GM12864 (cell line): ENCODE measurements around the gene ZDHHC8.

Experiments
- DNase-seq: peaks from one replicate; pipeline ENCODE4 v3.0.0-alpha.2; 2011; ENCODE audit warnings: low read depth
- H3K4me3 ChIP-seq: 2 replicates; pipeline ENCODE4 v1.5.1; 2011; ENCODE audit warnings: mild to moderate bottlenecking, low read depth, low read length, control low read depth
- TF ChIP-seq, protein P1 (sequence below): IDR thresholded peaks from 2 replicates; pipeline ENCODE4 v1.5.1; 2011; ENCODE audit warnings: low read depth, mild to moderate bottlenecking, moderate library complexity, low read length, control low read depth, inconsistent platforms; ENCODE audit errors: missing control alignments

Gene ZDHHC8

GRCh38 chr22:20131597-20131858, at the start of gene ZDHHC8:
TSS of gene ZDHHC8 (plus strand) at chr22:20131804. CDS start at chr22:20131948, 144 bp downstream.
- TF ChIP-seq, protein P1, sequence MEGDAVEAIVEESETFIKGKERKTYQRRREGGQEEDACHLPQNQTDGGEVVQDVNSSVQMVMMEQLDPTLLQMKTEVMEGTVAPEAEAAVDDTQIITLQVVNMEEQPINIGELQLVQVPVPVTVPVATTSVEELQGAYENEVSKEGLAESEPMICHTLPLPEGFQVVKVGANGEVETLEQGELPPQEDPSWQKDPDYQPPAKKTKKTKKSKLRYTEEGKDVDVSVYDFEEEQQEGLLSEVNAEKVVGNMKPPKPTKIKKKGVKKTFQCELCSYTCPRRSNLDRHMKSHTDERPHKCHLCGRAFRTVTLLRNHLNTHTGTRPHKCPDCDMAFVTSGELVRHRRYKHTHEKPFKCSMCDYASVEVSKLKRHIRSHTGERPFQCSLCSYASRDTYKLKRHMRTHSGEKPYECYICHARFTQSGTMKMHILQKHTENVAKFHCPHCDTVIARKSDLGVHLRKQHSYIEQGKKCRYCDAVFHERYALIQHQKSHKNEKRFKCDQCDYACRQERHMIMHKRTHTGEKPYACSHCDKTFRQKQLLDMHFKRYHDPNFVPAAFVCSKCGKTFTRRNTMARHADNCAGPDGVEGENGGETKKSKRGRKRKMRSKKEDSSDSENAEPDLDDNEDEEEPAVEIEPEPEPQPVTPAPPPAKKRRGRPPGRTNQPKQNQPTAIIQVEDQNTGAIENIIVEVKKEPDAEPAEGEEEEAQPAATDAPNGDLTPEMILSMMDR: no peak
- DNase-seq: no peak
- H3K4me3 ChIP-seq: peak within 1 kb of the TSS; percentile 82

GRCh38 chr22:20083157-20083890, 48.3 kb upstream of the ZDHHC8 start:
- no peak for DNase-seq

GRCh38 chr22:20083891-20084546, 47.6 kb upstream of the ZDHHC8 start:
- TF ChIP-seq, protein P1: no peak
- DNase-seq: no peak
- H3K4me3 ChIP-seq: no peak overlapping the region

More at GRCh38 chr22:20083157-20083890, 48.3 kb upstream of the ZDHHC8 start:
- H3K4me3 ChIP-seq: no peak overlapping the region
- TF ChIP-seq, protein P1: no peak

DNA sequence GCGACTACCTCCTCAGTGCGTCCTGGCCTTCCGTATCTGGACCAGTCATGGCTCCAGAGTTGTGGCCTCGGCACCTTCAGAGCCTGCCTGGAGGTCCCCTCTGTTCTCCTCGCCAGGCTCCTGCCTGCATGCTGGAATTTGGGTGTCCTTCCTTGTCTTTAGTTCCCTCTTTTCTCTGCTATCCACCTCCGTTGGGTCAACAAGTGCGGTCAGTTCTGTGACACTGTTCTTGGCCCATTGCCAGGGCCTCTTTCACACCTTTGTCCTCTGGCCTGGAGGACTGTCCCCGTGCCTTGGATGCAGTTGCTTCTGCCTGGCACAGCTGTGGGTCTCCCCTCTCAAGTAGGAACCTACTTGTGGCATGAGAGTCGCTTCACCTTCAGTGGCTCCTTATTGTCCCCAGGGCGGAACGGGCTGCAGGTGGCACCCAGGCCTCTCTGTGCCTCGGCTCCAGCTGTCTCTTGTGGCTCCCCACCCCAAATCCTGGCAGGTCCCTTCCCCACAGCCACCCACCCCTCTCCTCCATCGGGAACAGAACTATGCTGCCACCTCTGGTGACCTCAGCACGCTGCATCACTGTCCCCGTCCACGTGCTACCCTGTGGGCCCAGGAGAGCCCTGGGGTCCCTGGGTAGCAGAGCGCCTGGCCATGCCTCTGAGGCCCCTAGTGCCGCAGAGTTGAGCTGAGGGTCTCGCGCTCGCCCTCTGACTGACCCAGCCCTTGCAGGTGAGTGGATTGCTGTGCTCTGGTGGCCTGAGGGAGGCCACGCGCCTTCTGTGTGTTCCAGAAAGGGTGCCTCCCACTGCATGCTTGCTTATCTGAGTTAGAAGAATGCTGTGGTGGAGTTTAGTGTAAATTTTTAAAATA, 46.8 kb upstream of the ZDHHC8 start:
- no peak for DNase-seq
- H3K4me3 ChIP-seq: no peak overlapping the region
- TF ChIP-seq, protein P1: peak; percentile 53

DNA sequence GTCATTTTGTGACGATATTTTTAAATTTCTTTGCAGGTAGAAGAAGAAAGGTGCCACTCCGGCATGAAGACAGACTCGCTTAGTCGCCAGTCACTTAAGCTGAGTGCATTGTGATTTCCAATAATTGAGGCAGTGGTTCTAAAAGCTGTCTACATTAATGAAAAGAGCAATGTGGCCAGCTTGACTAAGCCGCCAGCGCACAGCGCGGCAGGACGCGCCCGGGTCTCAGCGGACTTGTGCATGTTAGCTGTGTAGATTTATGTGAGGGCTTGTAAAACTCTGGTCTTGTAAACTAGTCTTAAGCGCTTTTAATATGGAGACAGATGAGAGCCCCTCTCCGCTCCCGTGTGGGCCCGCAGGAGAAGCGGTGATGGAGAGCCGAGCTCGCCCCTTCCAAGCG, 46.0 kb upstream of the ZDHHC8 start:
- TF ChIP-seq, protein P1: no peak
- no peak for DNase-seq
- H3K4me3 ChIP-seq: no peak overlapping the region

- no peak overlapping the region for H3K4me3 ChIP-seq
- TF ChIP-seq, protein P1: no peak
- no peak for DNase-seq
Measured at GRCh38 chr22:20086101-20086599, 45.5 kb upstream of the ZDHHC8 start.
